Activated naive CD8-positive, alpha-beta T cell treated with anti-CD3 and anti-CD28 coated beads, Interleukin-2, amount 50 U/mL, for 24 hours (primary cell): ENCODE results near the gene SLC35F3.
"Not testable (repeated sequence)": the region's sequence is repeated elsewhere in the genome, so short reads cannot be mapped to it uniquely, and the experiment has no call there.

Source experiments
- ATAC-seq: fragments of 150-1000 bp; cut with Tn5 transposase; one replicate; pipeline ENCODE4 v1.10.0; 2021
- DNase-seq: peaks from one replicate; pipeline ENCODE4 v3.0.0; 2021
- H3K27ac Mint-ChIP-seq: one replicate; pipeline ENCODE4 v1.8.0; 2021; ENCODE audit warnings: mild to moderate bottlenecking, mixed read lengths
- H3K27me3 Mint-ChIP-seq: one replicate; pipeline ENCODE4 v1.8.0; 2021; ENCODE audit warnings: mixed read lengths
- H3K36me3 Mint-ChIP-seq: one replicate; pipeline ENCODE4 v1.8.0; 2021; ENCODE audit warnings: low read depth, mixed read lengths
- H3K4me1 Mint-ChIP-seq: one replicate; pipeline ENCODE4 v1.8.0; 2021; ENCODE audit warnings: mixed read lengths
- H3K4me3 Mint-ChIP-seq: one replicate; pipeline ENCODE4 v1.8.0; 2021; ENCODE audit warnings: mild to moderate bottlenecking, moderate library complexity, mixed read lengths
- H3K9me3 Mint-ChIP-seq: one replicate; pipeline ENCODE4 v1.8.0; 2021; ENCODE audit warnings: mixed read lengths

Gene SLC35F3

DNA sequence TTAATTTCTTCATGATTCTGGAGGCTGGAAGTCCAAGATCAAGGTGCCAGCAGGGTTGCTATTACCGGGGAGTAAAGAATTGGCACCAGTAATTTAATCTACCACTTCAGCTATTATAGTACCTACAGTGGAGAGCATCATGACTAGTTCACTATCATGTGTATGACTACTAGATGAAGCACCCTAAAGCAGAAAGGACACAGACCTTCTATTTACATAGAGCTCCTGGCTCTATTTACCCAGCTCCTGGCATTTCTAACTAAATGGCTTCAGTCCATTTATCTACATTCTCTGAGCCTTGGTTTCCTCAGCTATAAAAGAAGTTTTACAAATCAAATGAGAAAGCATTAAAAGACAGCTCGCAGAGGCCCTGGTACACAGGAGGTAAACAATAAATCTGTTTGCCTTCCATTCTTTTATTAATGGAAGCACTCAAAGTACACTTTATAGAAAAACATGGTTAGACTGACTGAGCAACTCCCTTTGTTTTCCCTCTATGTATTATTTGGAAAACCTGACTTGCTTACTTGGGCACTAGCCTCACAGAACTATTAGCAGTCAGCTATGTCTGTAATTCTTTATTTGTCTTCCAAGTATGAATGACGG, 203.0 kb downstream of the SLC35F3 start:
- DNase-seq = no peak
- H3K4me3 Mint-ChIP-seq = no peak overlapping the region
- peaks cover 5% of the 10 kb centered on the region for H3K27me3 Mint-ChIP-seq
- no peaks in the 10 kb centered on the region for H3K36me3 Mint-ChIP-seq
- no peak overlapping the region for H3K27ac Mint-ChIP-seq
- H3K9me3 Mint-ChIP-seq = no peaks in the 10 kb centered on the region
- no peak for ATAC-seq
- no peaks in the 10 kb centered on the region for H3K4me1 Mint-ChIP-seq

DNA sequence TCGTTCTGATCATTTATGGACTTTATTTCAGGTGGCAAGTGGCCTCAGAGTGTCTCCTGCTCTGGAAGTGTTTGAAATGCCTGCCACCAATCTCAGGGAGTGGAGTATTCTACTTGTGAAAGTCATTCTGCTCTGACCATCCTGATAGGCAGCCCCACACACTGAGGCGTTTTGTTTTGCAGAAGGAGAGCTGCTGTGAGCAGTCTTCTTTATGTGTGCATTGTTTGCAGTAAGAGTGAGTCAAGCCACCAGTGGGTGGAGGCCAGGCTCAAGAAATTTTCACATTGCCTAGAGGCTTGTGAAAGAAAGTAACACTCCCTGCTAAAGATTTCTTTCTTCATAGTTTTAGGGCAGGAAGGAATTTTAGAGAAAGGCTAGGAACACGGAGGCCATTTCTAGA, 204.4 kb downstream of the SLC35F3 start:
- Mint-ChIP-seq H3K36me3 (no peaks in the 10 kb centered on the region), H3K4me3 (no peak overlapping the region), H3K4me1 (no peaks in the 10 kb centered on the region), H3K27me3 (peaks cover 4% of the 10 kb centered on the region), H3K9me3 (no peaks in the 10 kb centered on the region), H3K27ac (no peak overlapping the region)
- ATAC-seq (no peak), DNase-seq (no peak)

DNA sequence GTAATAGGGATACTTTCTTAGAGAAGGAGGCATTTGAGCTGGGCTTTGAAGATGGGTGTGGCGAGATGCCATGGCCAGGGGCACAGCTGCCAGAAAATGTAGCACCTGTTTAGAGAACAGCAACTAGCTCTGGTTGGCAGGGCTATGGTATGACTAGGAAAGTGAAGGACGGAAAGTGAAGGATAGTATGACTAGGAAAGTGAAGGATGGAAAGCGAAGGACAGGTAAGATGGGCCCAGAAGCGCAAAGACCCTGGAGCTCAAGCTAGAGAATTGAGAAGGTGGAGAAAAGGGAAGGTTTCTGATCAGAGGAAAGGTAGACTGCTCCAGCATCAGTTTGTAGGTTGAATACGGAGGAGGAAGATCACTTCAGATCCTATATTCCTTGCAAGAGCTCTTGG, 205.4 kb downstream of the SLC35F3 start:
- H3K9me3 Mint-ChIP-seq = no peaks in the 10 kb centered on the region
- H3K27ac Mint-ChIP-seq = no peak overlapping the region
- no peaks in the 10 kb centered on the region for H3K4me1 Mint-ChIP-seq
- no peak for DNase-seq
- peaks cover 8% of the 10 kb centered on the region for H3K27me3 Mint-ChIP-seq
- no peak overlapping the region for H3K4me3 Mint-ChIP-seq
- H3K36me3 Mint-ChIP-seq = no peaks in the 10 kb centered on the region
- no peak for ATAC-seq

DNA sequence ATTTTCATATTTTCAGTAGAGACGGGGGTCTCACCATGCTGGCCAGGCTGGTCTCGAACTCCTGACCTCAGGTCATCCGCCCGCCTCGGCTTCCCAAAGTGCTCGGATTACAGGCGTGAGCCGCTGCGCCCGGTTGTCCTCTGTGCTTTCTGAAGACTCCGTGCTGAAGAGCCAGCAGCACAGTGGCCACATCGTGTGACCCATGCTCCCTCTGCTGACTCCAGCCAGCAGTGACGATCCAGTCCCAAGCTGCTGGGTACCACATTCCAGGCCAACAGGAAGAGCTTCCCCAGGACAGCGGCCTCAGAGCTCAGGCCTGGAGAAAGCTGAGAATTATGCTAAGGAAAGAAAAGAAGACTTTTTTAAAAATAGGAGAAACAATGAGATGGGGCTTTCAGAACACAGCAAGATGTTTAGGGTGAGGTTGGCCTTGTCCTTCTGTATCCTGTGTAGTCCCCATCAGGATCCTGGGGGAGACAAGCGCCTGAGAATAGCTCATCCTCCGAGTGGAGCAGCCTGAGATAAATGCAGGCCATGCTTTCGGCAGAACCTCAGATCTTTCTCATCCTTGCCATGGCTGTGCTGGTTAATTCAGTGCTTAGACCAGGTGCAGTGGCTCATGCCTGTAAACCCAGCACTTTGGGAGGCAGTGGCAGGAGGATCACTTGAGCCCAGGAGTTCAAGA, 207.1 kb downstream of the SLC35F3 start:
- no peaks in the 10 kb centered on the region for H3K36me3 Mint-ChIP-seq
- no peak for ATAC-seq
- no peak overlapping the region for H3K27ac Mint-ChIP-seq
- H3K27me3 Mint-ChIP-seq = peaks cover 11% of the 10 kb centered on the region
- DNase-seq = no peak
- no peaks in the 10 kb centered on the region for H3K9me3 Mint-ChIP-seq
- no peaks in the 10 kb centered on the region for H3K4me1 Mint-ChIP-seq
- H3K4me3 Mint-ChIP-seq = no peak overlapping the region

DNA sequence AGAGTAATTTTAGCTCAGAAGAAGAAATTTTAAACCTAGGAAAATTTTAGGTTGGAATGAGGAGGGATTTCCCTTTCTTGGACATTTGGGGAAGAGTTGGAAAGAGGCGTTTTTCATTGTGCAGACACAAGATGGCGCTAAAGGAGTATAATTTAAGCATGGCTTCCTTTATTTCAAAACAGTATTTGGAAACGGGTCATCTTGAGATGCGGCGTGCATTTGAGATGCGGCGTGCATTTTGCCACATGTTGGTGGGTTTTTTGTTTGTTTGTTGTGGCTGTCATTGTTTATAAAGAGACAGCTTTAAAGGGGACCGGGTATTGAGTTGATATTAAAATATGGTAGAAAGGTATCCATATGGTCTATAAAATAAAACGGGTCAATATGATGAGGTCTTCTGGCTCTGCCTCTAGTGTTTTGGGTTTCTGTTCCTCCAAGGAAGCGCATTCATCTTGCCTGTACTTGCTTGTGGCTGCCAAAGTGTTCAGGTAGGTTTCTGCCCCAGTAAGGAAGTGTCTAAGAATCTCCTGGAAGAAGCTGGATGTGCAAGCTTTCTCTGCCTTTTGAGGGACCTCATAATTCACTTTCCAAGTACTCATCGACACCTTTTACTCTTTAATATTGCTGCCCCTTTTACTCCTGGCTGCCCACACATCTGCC, 210.3 kb downstream of the SLC35F3 start:
- no peaks in the 10 kb centered on the region for H3K9me3 Mint-ChIP-seq
- ATAC-seq (no peak), DNase-seq (peak; percentile 18)
- no peaks in the 10 kb centered on the region for H3K4me1 Mint-ChIP-seq
- peak overlapping the region; percentile 35 for H3K4me3 Mint-ChIP-seq
- H3K27me3 Mint-ChIP-seq = peaks cover 10% of the 10 kb centered on the region
- no peaks in the 10 kb centered on the region for H3K36me3 Mint-ChIP-seq
- H3K27ac Mint-ChIP-seq = no peak overlapping the region

DNA sequence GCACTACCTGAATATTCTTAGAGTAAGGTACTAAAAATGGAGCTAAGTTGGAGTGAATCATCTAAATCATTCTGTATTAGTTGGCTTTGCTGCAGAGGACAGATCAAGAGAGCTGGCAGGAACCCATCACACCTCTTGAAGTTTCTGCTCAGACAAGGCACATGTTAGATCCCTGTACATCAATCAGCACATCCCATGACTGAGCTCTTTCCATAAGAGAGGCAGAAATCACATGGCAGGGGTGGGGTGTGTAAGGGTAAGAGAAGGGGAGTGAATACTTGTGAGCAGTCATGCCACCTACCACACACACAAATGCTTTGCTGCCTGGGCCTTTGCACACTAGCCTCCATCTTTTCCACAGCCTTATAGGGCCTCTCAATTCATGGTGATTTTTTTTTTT, 214.4 kb downstream of the SLC35F3 start:
- H3K4me3 Mint-ChIP-seq = no peak overlapping the region

DNA sequence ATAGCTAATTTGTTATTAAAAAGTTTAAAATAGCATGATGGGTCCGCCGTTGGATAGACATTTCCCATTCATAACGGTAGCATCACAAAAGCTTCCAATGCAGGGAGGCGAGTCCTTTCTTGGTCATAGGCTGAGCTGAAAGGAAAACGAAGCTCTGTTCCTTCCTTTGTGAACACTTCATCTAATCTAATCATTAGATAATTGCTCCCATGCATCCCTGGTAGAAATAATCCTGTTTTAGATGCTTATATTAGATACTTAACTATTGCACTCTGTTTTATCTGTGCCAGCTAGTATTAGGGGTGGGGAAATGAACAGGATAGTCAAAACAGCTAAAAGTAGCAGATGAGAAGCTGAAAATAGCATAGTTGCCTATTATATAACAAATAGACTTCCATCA, 215.0 kb downstream of the SLC35F3 start:
- no peak for ATAC-seq
- Mint-ChIP-seq H3K27ac (no peak overlapping the region), H3K27me3 (peaks cover 9% of the 10 kb centered on the region), H3K9me3 (no peaks in the 10 kb centered on the region), H3K4me3 (no peak overlapping the region), H3K4me1 (no peaks in the 10 kb centered on the region), H3K36me3 (no peaks in the 10 kb centered on the region)
- no peak for DNase-seq

More for the DNA sequence above, 214.4 kb downstream of the SLC35F3 start:
- no peak for DNase-seq
- H3K4me1 Mint-ChIP-seq = no peaks in the 10 kb centered on the region
- peaks cover 10% of the 10 kb centered on the region for H3K27me3 Mint-ChIP-seq
- H3K27ac Mint-ChIP-seq = no peak overlapping the region
- ATAC-seq = no peak
- no peaks in the 10 kb centered on the region for H3K9me3 Mint-ChIP-seq
- no peaks in the 10 kb centered on the region for H3K36me3 Mint-ChIP-seq

DNA sequence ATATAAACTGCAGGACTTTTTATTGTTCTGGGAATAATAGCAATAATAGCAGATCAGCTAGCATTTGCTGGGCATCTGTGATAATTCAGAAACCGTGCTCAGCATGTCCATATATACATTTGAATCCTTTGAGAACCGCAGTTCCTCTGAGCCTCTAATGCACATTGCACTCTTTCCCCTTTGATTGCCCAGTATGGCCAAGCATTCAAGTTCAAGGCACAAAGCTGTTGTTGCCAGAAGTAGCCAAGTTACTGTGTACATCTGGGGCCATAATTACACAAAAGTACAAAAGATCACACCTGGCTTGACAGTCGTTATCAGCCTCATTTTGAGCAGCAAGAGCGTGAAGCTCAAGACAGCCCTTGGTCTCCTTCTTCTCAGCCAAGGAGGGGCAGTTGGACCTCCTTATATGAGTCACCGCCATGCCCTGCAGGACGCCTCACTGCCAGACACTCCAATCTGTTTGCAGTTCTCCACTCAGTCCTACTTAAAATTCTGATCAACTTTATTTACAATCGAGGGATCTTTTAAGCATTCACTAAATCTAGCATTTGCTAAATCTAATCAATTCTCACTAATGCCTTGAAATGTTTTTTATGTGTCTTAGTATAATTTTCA, 216.0 kb downstream of the SLC35F3 start:
- no peak for DNase-seq
- Mint-ChIP-seq H3K27me3 (peaks cover 12% of the 10 kb centered on the region), H3K4me3 (no peak overlapping the region)

DNA sequence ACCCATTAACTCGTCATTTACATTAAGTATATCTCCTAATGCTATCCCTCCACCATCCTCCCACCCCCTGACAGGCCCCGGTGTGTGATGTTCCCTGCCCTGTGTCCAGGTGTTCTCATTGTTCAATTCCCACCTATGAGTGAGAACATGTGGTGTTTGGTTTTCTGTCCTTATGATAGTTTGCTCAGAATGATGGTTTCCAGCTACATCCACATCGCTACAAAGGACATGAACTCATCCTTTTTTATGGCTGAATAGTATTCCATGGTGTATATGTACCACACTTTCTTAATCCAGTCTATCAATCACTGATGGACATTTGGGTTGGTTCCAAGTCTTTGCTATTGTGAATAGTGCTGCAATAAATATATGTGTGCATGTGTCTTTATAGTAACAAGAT, 217.2 kb downstream of the SLC35F3 start:
- not testable (repeated sequence) for H3K9me3 Mint-ChIP-seq, H3K4me3 Mint-ChIP-seq, DNase-seq, ATAC-seq, H3K36me3 Mint-ChIP-seq, H3K4me1 Mint-ChIP-seq, H3K27ac Mint-ChIP-seq
- H3K27me3 Mint-ChIP-seq = peaks cover 23% of the 10 kb centered on the region

More for the DNA sequence above, 216.0 kb downstream of the SLC35F3 start:
- Mint-ChIP-seq H3K27ac (no peak overlapping the region), H3K36me3 (no peaks in the 10 kb centered on the region), H3K4me1 (no peaks in the 10 kb centered on the region), H3K9me3 (no peaks in the 10 kb centered on the region)
- no peak for ATAC-seq

DNA sequence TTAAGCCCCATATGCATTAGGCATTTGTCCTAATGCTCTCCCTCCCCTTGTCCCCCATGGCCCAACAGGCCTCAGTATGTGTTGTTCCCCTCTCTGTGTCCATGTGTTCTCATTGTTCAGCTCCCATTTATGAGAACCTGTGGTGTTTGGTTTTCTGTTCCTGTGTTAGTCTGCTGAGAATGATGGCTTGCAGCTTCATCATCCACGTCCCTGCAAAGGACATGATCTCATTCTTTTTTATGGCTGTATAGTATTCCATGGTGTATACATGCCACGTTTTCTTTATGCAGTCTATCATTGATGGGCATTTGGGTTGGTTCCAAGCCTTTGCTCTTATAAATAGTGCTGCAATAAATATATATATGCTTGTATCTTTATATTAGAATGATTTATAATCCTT, 218.1 kb downstream of the SLC35F3 start:
- H3K4me3 Mint-ChIP-seq, DNase-seq, H3K4me1 Mint-ChIP-seq: not testable (repeated sequence)

DNA sequence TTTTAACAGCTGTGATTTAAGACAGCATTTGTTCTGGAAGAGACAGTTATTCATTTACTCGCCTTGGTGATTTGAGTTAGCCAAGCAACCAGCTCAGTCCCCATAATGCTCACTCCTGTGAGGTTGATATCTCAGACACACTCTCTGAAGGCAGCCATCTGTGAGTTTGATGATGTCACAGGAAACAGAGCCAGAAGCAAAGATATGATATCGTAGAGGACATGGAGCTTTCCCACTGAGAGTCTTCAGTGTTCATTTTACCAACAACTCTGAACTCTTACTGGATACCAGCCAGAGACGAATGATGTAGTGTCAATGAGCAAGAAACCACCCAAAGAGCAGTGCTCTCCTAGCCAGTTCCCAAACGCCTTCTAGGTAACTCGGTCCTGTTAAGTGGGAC, 219.4 kb downstream of the SLC35F3 start:
- no peaks in the 10 kb centered on the region for H3K36me3 Mint-ChIP-seq
- H3K9me3 Mint-ChIP-seq = no peaks in the 10 kb centered on the region
- H3K4me3 Mint-ChIP-seq = no peak overlapping the region
- H3K4me1 Mint-ChIP-seq = no peaks in the 10 kb centered on the region
- DNase-seq (no peak), ATAC-seq (no peak)
- no peak overlapping the region for H3K27ac Mint-ChIP-seq
- peaks cover 23% of the 10 kb centered on the region for H3K27me3 Mint-ChIP-seq

More for the DNA sequence above, 218.1 kb downstream of the SLC35F3 start:
- H3K27me3 Mint-ChIP-seq = peaks cover 23% of the 10 kb centered on the region
- ATAC-seq, H3K9me3 Mint-ChIP-seq, H3K27ac Mint-ChIP-seq, H3K36me3 Mint-ChIP-seq: not testable (repeated sequence)

DNA sequence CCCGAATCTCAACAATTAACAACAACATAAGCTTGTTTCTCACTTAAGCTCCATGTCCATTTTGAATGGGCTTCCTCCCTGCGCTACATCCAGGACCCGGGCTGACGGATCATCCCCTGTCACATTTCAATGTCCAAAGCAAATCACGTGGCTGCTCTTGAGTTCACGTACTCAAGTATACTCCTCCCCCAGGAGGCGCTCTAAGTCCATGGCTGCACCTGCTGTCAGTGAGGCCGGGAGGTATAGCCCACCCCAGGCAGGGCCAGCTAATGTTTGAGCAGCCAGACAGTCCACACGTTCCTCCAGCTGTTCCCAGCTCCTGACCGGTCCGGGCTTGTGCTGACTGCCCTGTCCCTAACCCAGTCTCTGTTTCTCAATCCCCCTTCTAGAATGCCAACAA, 220.8 kb downstream of the SLC35F3 start:
- H3K9me3 Mint-ChIP-seq = no peaks in the 10 kb centered on the region
- no peaks in the 10 kb centered on the region for H3K36me3 Mint-ChIP-seq
- no peaks in the 10 kb centered on the region for H3K4me1 Mint-ChIP-seq
- no peak overlapping the region for H3K27ac Mint-ChIP-seq
- peaks cover 23% of the 10 kb centered on the region for H3K27me3 Mint-ChIP-seq
- DNase-seq = peak; percentile 62
- peak; percentile 82 for ATAC-seq
- H3K4me3 Mint-ChIP-seq = no peak overlapping the region

DNA sequence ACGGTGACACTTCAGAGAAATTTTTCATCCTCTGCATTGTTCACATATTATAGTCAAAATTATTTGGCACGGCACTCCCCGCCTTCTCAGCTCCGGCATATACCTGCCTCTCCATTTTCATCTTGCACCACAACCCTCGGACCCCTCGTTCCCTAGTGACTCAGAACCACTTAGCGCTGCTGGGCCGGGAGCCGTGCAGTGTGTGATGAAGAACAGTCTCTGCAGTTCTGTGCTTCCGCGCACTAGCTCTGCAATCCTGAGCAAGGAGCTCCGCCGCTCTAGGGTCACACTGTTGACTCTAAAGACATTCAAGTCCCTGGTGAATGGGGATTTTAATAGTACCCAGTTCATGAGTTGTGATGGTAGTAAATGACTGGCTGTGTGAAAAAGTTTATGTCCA, 221.2 kb downstream of the SLC35F3 start:
- Mint-ChIP-seq H3K36me3 (no peaks in the 10 kb centered on the region), H3K4me1 (no peaks in the 10 kb centered on the region), H3K9me3 (no peaks in the 10 kb centered on the region), H3K27ac (no peak overlapping the region), H3K27me3 (peaks cover 23% of the 10 kb centered on the region), H3K4me3 (no peak overlapping the region)
- no peak for ATAC-seq
- no peak for DNase-seq

DNA sequence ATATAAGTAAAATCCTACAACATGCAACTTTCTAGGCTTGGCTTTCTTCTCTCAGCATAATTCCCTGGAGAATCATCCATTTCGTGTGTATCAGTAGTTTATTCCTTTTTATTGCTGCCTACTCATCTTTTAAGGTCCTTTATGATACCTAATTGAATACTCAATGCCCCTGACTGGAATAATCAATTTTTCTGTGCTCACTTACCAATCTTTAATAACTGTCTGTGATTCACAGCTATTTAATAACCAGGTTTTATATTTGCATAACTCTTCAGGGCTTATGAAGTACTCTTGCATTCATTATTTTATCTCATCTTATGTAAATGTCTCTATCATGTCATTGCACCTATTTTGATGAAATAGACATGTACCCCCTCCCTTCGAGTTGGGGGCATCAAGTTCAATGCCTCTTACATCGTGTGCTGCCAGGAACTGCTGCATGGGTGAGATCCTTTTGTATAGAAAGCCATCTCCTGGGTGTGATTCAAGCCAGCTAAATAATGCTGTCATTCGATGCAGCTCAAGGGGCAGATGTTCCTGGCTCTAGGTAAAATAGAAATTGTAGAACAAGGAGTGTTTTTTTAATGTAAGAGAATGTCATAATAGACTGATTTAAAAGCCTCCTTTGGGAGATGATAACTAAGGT, 222.7 kb downstream of the SLC35F3 start:
- H3K27me3 Mint-ChIP-seq = peaks cover 23% of the 10 kb centered on the region
- H3K36me3 Mint-ChIP-seq = no peaks in the 10 kb centered on the region
- no peaks in the 10 kb centered on the region for H3K4me1 Mint-ChIP-seq
- DNase-seq (no peak), ATAC-seq (no peak)
- H3K9me3 Mint-ChIP-seq = no peaks in the 10 kb centered on the region
- no peak overlapping the region for H3K27ac Mint-ChIP-seq
- no peak overlapping the region for H3K4me3 Mint-ChIP-seq
